GM19438 (cell line): ENCODE measurements around the gene OASL.
"Not testable (repeated sequence)": the region's sequence is repeated elsewhere in the genome, so short reads cannot be mapped to it uniquely, and the experiment has no call there.

Source experiments
- ATAC-seq: cut with Tn5 transposase; IDR thresholded peaks from one replicate; pipeline ENCODE4 v1.9.1; 2021; ENCODE audit warnings: low read depth; ENCODE audit not compliant: unreplicated experiment

The OASL gene

DNA sequence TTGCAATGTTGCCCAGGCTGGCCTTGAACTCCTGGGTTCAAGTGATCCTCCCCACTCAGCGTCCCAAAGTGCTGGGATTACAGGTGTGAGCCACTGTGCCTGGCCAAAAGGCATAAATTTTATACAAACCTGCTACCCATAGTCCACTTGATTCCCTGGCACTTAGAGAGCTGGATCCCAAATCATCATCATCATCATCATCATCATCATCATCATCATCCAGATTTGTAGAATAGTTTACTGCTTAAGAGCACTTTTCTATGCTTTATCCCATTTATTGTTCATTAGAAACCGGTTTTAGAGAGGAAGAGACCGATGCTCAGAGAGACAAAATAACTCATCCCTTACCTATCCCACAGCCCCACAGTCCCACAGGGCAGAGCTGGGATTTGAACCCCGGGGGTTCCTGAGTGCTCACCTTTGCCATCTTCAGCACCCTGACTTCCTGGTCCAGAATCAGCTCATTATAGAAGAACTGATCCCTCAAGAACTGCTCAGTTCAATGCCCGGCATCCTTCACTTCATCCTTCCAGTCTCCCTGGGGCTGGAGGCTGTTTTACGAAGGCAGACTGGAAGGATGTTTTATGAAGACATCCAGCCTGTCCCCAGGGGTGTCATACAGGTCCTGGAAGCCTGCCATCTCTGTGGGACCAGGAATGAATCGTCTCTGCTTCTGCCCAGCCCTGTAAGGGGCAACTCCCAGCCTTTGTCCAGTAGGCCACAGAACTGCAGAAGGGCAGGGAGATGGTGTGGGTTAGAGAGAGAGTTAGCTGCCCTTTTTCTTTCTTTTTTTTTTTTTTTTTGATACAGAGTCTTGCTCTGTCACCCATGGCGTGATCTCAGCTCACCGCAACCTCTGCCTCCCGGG is 20.2 kb upstream of the OASL start:
- ATAC-seq: no peak

DNA sequence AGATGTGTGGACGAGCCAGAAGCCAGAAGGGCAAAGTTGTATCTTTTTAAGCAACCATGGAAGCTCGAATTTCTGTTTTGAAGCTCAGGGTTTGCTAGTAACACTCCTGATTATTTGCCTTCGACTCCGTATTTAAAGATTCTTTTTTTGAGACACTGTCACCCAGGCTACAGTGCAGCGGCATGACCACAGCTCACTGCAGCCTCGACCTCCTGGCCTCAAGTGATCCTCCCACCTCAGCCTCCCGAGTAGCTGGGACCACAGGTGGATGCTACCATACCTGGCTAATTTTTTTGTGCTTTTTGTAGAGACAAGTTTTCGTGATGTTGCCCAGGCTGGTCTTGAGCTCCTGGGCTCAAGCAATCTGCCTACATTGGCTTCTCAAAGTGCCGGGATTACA is 18.7 kb upstream of the OASL start:
- no peak for ATAC-seq

DNA sequence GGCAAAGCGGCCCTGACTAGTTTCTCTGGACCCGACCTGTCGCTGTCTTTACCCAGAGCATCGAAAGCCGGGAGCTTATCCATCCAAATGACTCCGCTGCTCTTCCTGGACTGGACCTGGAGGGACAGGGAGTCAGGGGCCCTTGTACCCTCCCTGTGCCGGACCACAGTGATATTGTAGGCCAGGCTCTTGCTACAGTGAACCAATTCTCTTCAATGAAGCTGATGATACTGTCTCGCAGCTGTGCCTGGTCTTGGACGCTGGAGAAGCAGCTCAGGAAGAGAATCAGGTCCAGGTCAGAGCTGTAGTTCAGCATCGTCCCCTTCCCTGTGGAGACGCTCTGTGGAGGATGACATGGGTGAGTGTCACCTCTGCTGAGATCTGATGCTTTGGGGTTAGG is 14.7 kb upstream of the OASL start:
- no peak for ATAC-seq

DNA sequence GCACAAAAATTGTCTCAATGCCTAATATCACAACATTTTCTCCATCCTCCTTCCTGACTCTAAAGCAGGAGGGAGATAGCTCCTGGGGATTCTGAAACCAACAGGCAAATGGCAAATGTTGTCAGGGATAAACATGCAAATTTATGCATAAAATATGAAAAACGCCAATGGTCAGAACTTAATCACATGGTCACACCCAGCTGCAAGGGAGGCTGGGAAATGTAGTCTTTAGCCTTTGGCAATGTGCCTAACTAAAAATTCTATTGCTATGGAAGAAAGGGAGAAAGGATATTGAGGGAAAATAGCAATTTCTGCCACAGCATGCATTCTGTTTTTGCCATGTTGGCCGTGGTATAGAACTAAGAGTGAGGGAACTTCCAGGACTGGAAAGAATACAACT is 11.7 kb upstream of the OASL start:
- no peak for ATAC-seq

DNA sequence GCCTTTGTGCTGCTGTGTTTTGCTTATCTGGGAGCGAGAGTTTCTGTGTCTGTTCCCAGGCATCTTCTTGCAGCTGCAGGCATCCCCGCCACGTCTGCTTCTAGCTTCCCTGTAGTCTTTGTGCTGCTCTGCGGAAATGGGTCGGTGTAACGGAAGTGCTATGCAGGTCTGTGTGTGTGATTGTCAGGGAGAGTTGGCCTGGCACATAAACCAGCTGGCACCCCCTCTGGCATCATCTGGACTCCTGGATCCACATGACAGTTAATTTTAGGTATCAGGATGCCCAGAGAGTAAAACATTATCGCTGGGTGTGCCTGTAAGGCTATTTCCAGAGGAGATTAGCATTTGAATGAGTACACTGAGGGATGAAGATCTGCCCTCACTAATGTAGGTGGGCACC is 9.4 kb upstream of the OASL start:
- no peak for ATAC-seq

DNA sequence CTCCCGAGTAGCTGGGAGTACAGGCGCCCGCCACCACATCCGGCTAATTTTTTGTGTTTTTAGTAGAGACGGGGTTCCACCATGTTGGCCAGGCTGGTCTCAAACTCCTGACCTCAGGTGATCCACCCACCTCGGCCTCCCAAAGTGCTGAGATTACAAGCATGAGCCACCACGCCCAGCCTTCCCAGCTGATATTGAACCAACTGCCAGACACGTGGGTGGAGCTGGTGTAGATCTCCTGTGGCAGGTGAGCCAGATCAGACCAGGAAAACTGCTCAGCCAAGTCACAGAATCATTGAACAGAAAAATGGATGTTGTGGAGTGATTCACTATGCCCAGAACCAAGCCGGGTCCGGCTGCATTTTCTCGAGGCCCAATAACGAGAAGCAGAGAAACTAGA is 8.4 kb upstream of the OASL start:
- ATAC-seq: not testable (repeated sequence)

DNA sequence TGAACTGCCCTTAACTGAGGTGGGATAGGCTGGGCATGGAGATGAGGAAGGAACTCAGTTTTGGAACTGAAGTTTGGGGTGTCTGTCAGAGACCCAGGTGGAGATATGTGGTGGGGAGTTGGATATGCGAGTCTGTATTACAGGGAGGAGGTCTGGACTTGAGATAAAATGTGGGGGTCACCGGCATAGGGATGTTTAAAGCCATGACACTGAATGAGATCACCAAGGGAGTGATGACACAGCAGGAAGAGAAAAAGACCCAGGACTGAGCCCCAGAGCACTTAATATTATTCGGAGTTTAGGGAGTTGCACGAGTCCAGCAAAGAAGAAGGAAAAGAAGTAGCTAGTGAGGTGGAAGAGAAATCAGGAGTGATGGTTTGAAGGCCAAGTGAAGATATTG is 4.0 kb upstream of the OASL start:
- no peak for ATAC-seq

DNA sequence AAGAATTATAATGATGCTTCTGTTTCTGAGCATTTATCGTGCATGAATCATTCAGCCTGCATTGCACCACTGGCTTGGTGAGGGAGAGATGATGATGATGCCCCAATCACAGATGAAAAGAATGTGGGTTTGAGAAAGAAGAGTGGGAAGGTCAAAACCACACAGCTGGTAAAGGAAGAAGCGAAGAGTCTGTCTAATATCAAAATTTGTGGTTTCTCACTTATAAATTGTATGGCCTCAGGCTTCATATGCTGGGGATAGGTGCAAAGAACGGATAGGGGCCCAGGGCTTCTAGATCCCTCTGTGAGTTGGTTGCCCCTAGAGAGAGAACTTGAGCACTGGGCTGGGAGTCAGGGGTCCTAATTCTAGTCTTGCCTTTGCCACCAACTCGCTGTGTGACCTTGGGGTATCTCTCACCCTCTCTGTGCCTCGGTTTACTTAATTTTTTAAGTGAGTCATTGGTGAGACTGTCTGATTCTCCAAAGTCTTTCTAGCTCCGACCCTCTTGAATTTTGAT is 2.2 kb downstream of the OASL start:
- ATAC-seq: no peak

DNA sequence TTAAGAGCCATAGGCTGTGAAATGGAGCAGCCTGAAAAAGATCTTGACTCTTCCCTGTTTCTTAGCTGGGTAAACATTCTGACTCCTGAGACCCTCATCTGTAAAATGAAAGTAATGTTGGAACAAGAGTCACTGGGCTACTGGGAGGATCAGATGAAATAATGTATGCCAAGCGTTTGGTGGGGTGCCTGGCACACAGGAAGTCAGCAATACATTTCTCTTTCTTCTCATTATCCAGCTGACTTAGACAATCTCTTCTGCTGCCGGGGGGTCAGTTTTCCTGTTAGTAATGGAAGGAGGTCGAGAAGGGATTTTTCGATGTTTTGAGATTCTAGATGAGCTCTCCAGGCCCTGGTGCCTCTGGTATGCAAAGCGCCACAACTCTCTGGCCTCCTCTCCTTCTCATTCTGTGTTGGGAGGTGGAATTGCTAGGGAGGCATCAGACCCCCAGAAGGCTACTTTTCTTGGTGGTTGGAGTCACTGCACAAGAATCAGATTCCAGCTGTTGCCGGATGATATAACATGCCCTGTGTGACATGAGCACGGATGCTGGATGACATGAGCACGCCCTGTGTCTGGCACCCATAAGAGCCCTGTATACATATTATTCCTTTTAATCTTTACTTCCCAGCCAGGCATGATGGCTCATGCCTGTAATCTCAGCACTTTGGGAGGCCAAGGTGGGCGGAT is 4.3 kb downstream of the OASL start:
- no peak for ATAC-seq

DNA sequence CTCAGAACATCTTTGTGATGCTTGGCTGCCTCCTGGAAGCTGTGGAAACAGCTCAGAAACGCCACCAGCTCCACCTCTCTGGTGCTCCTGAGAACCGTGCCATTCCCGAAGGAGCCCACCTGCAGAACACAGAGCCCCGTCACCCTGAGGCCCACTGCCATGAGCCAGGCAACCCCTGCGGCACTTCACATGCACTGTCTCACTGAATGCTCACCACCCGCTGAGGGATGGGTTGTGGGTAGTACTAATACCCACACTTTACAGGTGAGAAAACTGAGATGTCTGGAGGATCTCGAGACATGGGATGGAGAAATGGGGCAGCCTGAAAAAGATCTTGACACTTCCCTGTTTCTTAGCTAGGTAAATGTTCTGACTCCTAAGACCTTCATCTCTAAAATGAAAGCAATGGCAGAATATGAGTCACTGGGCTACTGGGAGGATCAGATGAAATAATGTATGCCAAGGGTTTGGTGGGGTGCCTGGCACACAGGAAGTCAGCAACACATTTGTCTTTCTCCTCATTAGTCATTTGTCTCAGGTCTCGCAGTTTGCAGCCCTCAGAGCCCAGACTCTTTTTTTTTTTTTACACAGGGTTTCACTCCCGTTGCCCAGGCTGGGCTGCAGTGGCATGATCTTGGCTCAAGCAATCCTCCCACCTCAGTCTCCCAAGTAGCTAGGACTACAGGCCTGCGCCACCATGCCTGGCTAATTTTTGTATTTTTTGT is 5.3 kb downstream of the OASL start:
- ATAC-seq: no peak

DNA sequence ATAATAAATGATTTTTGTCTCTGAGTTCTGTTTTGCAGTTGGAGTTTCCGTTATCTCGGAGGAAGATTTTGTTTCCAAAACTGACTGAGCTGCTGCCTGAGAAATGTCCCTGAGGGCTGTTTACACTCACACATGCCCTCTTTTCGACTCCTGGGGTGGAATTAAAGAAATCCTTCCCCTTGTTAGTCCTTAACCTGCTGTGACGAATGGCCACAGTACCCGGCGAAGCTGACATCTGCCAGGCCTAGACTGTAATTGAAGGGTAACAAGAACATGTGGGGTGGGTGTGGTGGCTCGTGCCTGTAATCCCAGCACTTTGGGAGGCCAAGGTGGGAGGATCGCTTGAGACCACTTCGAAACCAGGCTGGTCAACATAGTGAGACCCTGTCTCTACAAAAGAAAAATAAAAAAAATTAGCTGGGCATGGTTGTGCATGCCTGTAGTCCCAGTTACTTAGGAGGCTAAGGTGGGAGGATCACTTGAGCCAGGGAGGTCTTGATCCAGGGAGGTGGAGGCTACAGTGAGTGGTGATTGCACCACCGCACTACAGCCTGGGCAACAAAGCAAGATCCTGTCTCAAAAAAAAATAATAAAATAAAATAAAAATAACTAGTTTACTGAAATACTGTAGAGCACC is 8.4 kb downstream of the OASL start:
- no peak for ATAC-seq

DNA sequence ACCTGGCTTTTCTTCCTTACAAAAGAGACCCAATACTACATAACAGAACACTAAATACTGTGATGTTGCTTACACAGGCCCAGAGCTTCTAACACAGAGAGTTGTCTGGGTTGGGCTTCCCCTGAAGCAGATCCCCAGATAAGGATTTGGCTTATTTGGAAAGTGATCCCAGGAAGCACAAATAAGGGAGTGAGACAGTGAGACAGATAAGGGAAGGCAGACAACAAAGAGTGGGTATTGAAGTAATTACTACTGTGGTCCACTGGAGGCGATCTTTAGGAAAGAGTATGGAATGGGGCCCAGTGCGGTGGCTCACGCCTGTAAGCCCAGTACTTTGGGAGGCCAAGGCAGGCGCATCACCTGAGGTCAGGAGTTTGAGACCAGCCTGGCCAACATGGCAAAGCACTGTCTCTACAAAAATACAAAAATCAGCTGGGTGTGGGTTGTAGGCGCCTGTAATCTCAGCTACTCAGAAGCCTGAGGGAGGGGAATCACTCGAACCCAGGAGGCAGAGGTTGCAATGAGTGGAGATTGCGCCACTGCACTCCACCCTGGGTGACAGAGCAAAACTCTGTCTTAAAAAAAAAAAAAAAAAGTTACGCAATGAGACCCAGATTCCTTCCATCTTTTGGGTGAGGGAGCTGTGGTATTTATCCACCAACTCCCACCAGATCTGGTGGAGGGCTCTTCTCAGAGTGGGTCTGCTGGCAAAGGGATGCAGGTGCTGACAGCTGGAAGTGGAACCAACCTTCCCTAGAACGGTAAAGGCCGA is 12.6 kb downstream of the OASL start:
- ATAC-seq: no peak

DNA sequence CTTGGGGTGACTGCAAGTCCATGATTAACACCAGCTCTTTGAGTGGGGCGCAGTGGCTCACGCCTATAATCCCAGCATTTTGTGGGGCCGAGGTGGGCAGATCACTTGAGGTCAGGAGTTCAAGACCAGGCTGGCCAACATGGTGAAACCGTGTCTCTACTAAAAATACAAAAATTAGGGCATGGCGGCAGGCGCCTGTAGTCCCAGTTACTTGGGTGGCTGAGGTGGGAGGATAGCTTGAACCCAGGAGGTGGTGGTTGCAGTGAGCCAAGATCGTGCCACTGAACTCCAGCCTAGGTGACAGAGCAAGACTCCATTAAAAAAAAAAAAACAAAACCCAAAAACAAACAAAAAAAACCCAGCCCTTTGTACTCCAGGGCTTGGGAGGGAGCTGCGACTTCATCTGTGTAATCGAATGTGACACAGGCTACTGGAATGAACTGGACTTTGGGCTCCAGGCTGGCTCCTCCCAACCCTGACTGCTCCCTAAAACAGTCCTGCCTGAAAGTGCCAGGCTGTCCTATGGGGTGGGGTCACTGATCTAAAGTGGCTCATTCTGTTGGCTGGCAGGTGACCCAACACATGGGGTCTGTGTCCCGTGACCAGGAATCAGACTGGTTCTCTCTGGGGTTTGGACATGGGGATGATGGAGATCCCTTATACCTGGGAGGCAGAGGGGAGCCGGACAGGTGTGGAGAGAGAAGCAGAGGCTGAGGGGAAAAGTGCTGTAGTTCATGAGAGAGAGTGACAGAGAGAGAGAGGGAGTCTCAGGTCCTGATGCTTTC is 13.4 kb downstream of the OASL start:
- ATAC-seq: no peak

DNA sequence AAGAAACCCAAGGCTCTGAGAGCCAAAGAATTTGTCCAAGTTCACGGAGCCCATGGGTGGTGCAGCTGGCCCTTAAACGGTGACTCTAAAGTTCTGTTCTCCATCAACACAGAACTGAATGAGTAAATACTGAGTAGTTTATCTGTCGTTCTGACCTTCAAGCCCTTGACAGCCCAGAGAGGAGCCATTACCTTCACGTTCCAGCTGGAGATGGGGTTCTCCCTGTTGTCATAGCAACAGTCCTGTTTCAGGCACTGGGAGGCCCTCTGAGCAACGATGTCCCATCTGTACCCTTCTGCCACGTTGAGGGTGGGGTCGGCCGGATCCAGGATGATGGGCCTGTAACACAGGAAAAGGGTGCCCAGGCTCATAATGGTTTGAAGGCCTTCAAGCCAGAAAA is 15.2 kb downstream of the OASL start:
- ATAC-seq: no peak

DNA sequence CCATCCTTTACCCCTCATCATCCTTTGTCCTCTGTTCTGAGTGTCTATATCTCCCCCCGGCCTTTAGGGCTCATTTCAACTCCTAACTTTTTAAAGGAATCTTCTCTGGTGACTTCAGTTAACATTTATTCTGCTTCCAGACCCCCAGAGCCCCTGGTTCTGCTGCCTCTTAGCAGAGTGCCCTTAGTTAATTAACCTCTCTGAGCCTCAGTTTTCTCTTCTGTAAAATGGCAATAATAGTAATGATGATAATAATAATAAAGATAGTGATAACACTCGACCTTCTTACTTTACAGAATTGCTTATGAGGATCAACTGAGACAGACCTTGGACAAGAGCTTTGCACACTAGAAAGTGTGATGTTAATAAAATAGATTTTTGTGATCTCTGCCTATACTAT is 16.3 kb downstream of the OASL start:
- ATAC-seq: no peak

DNA sequence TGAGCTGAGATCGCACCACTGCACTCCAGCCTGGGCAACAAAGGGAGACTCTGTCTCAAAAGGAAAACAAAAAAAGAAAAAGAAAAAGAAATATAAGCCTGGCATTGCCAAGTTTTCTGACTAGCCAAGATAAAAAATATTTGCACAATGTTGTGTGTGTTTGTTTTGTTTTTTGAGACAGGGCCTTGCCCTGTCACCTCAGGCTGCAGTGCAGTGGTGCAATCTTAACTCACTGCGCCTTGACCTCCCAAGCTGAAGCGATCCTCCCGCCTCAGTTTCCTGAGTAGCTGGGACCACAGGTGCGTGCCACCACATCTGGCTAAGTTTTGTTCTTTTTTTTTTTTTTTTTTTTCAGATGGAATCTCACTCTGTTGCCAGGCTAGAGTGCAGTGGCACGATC is 17.3 kb downstream of the OASL start:
- ATAC-seq: no peak

DNA sequence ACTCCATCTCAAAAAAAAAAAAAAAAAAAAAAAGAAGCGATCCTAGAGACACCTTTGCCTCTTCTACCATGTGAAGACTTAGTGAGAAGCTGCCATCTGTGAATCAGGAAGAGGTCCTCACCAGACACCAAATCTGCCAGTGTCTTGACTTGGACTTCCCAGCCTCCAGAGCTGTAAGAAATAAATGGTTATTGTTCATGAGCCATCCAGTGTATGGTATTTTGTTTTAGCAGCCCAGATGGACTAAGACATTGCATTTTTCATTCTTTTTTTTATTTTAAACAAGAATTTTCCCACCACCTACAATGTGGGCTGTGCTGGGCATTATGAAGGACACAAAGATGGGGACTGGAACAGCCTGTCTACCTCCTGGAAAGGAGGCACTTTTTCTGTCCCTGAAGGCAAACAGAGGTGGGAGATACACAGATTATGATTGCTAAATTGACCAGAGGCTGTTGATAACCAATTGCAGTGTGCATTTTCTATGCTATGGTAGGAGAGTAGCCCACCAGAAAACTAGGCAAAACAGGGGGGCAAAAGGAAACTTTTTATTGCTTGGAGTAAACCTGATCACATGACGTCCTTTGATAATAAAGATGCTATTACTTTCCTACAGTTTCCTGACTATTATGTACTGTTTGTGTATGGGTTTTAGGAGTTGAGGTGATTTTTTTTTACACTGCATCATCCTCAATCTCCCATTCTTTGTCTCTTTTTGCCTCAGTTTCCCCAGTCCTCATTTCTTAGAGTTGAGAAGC is 20.0 kb downstream of the OASL start:
- no peak for ATAC-seq

DNA sequence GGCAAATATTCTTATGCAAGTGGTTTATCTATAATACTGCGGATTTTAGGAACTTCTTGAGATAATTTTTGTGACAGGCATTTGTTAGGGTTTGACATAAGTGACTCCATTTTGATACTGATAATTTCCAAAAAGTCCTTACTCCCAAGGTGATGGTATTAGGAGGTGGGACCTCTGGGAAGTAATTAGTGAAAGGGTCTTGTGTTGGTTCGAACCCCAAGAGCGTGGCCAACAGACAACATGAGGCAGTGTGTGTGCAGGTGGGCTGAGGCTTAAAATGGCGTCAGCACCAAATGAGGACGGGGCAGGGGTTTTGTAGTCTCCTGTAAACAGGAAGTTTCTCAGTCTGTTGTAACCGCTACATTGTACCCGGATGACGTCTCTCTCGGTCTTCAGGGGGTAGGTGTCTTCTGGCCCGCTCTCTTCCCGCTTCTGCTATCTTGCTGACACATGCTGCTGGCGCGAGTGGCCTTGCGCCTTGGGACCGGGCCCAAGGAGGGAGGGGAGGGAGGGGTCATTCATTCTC is 21.0 kb downstream of the OASL start:
- ATAC-seq: no peak
